OCI-LY7 (cell line): Measurements from ENCODE around the gene UFC1. TPM values are rescaled to one million over a fixed set of nuclear protein-coding genes. Genes with fewer than 3 reads are reported as not detected.

ENCODE experiments used
- BruUV-seq: library from RNA; stranded (reverse); fragments of 400-500 nt; replicated peaks from 2 replicates; lab custom pipeline; 2021; lab: Mats Ljungman, UMichigan
- CTCF ChIA-PET: fragments of 300-600 bp; sonication (Branson Sonifier 250); formaldehyde crosslinking; loops from one replicate; lab custom pipeline; 2022; ENCODE audit warnings: antibody characterized with exemption; ENCODE audit not compliant: unreplicated experiment; lab: Charles Lee
- POLR2A ChIA-PET: fragments of 300-600 bp; sonication (Branson Sonifier 250); formaldehyde crosslinking; loops from one replicate; lab custom pipeline; 2022; ENCODE audit warnings: antibody characterized with exemption; lab: Charles Lee
- DNase-seq: peaks from one replicate; pipeline ENCODE4 v3.0.0-alpha.2; 2015; ENCODE audit warnings: low spot score
- H2AFZ ChIP-seq: fragments of 200-600 bp; sonication (generic), shearing (Covaris generic); 2 replicates; pipeline ENCODE4 v1.6.1; 2014; ENCODE audit warnings: mild to moderate bottlenecking, antibody characterized with exemption, low read length, moderate library complexity
- H3K27ac ChIP-seq: fragments of 200-600 bp; sonication (generic); 2 replicates; pipeline ENCODE4 v1.5.1; 2014; ENCODE audit warnings: mixed run types, low read depth, mild to moderate bottlenecking, moderate library complexity, low read length, inconsistent platforms; ENCODE audit not compliant: poor library complexity, severe bottlenecking
- H3K36me3 ChIP-seq: fragments of 200-600 bp; sonication (generic); 2 replicates; pipeline ENCODE4 v1.6.1; 2014; ENCODE audit warnings: mild to moderate bottlenecking, antibody characterized with exemption, low read length, moderate library complexity, mixed read lengths; ENCODE audit not compliant: insufficient read depth
- H3K4me1 ChIP-seq: fragments of 200-600 bp; sonication (generic); 2 replicates; pipeline ENCODE4 v1.5.1; 2014; ENCODE audit warnings: mild to moderate bottlenecking, low read length; ENCODE audit not compliant: insufficient read depth, poor library complexity, severe bottlenecking
- H3K4me2 ChIP-seq: fragments of 200-600 bp; sonication (generic); 2 replicates; pipeline ENCODE4 v1.6.1; 2014; ENCODE audit warnings: mild to moderate bottlenecking, low read length
- H3K4me3 ChIP-seq: fragments of 200-600 bp; sonication (generic); 2 replicates; pipeline ENCODE4 v1.5.1; 2014; ENCODE audit warnings: mild to moderate bottlenecking, low read depth, low read length; ENCODE audit not compliant: poor library complexity, severe bottlenecking
- H3K79me2 ChIP-seq: fragments of 200-600 bp; sonication (generic); 2 replicates; pipeline ENCODE4 v1.6.1; 2016; ENCODE audit warnings: low read depth, mild to moderate bottlenecking, low read length, moderate library complexity, mixed read lengths; ENCODE audit not compliant: insufficient read depth
- H3K9me2 ChIP-seq: fragments of 200-600 bp; sonication (generic); 2 replicates; pipeline ENCODE4 v1.6.1; 2016; ENCODE audit warnings: mild to moderate bottlenecking, low read length, mixed read lengths; ENCODE audit not compliant: insufficient read depth
- H3K9me3 ChIP-seq: fragments of 200-600 bp; sonication (generic); 2 replicates; pipeline ENCODE4 v1.6.1; 2014; ENCODE audit warnings: mild to moderate bottlenecking, mixed run types, low read length, mixed read lengths
- H4K20me1 ChIP-seq: fragments of 200-600 bp; sonication (generic); 2 replicates; pipeline ENCODE4 v1.6.1; 2014; ENCODE audit warnings: mild to moderate bottlenecking, antibody characterized with exemption, low read length, moderate library complexity, mixed read lengths; ENCODE audit not compliant: insufficient read depth
- EZH2phosphoT487 ChIP-seq: fragments of 200-600 bp; sonication (generic); IDR thresholded peaks from 2 replicates; pipeline ENCODE4 v1.6.1; 2018; ENCODE audit warnings: low read depth, borderline replicate concordance, mild to moderate bottlenecking, mixed run types, antibody characterized with exemption, low read length, moderate library complexity, mixed read lengths
- intact Hi-C: fragments of 100-400 bp; cut with micrococcal nuclease; formaldehyde crosslinking; loops from one replicate; pipeline ENCODE4 v1.10.0; 2022; ENCODE audit not compliant: unreplicated experiment
- total RNA-seq, 2 experiments: library from RNA; depleted of rRNA in 1 of 2; stranded (reverse); fragments of >200 nt in 1 of 2; shearing (Covaris generic) in 1 of 2; gene quantifications; 2 replicates each; pipeline ENCODE4 v1.2.3, GENCODE V29; 2014 to 2022
- TF ChIP-seq, protein P1 (sequence below): fragments of 200-600 bp; sonication (generic); conservative IDR thresholded peaks from 2 replicates; pipeline ENCODE4 v1.5.1; 2014; ENCODE audit warnings: mild to moderate bottlenecking, antibody characterized with exemption, low read length, moderate library complexity, mixed read lengths

UFC1 gene
- total RNA-seq, 2 experiments from 2014 or later = 61.2 to 80.9 TPM

- ChIA-PET POLR2A (interaction anchor here (0.7 to 1.6 kb wide), 2 partner anchors 11 to 302 kb away, joined by 7 to 10 read pairs; partner anchors contain the start of gene DEDD), CTCF (no interaction called here)
- Histone ChIP-seq H3K9me2 (no peaks in the 10 kb centered on the region), H3K27ac (no peak overlapping the region), H2AFZ (no peak overlapping the region), H3K79me2 (peaks cover 26% of the 10 kb centered on the region), H3K9me3 (no peaks in the 10 kb centered on the region), H3K4me2 (no peak overlapping the region), H3K4me1 (peaks cover 29% of the 10 kb centered on the region), H3K36me3 (peaks cover 62% of the 10 kb centered on the region), H3K4me3 (no peak overlapping the region), H4K20me1 (peaks cover 6% of the 10 kb centered on the region; the same call in 1 of the 2 replicates)
- no TSS peak for BruUV-seq
- TF ChIP-seq, protein P1, sequence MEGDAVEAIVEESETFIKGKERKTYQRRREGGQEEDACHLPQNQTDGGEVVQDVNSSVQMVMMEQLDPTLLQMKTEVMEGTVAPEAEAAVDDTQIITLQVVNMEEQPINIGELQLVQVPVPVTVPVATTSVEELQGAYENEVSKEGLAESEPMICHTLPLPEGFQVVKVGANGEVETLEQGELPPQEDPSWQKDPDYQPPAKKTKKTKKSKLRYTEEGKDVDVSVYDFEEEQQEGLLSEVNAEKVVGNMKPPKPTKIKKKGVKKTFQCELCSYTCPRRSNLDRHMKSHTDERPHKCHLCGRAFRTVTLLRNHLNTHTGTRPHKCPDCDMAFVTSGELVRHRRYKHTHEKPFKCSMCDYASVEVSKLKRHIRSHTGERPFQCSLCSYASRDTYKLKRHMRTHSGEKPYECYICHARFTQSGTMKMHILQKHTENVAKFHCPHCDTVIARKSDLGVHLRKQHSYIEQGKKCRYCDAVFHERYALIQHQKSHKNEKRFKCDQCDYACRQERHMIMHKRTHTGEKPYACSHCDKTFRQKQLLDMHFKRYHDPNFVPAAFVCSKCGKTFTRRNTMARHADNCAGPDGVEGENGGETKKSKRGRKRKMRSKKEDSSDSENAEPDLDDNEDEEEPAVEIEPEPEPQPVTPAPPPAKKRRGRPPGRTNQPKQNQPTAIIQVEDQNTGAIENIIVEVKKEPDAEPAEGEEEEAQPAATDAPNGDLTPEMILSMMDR = no peak
- no peak for TF ChIP-seq EZH2phosphoT487
- DNase-seq = no peak
- intact Hi-C loops = no loop called here
Measured at GRCh38 chr1:161121042-161121650, 32.6 kb upstream of the UFC1 start.

GRCh38 chr1:161121834-161122233 lies 31.9 kb upstream of the UFC1 start:
- no TSS peak for BruUV-seq
- no peak overlapping the region for H2AFZ ChIP-seq
- ChIA-PET CTCF (no interaction called here), POLR2A (interaction anchor here (1.6 kb wide), 1 partner anchor 10 kb away, joined by 10 read pairs; the partner anchor contains the start of gene DEDD)
- H3K4me1 ChIP-seq = peaks cover 22% of the 10 kb centered on the region
- peaks cover 19% of the 10 kb centered on the region for H3K79me2 ChIP-seq
- H3K9me2 ChIP-seq = no peaks in the 10 kb centered on the region
- H3K4me3 ChIP-seq = no peak overlapping the region
- no peaks in the 10 kb centered on the region for H3K9me3 ChIP-seq
- H3K4me2 ChIP-seq = no peak overlapping the region
- H3K36me3 ChIP-seq = peaks cover 68% of the 10 kb centered on the region
- DNase-seq = no peak
- intact Hi-C loops = no loop called here
- peaks cover 6% of the 10 kb centered on the region; the same call in 1 of the 2 replicates for H4K20me1 ChIP-seq
- TF ChIP-seq EZH2phosphoT487 = no peak
- TF ChIP-seq, protein P1 = no peak
- no peak overlapping the region for H3K27ac ChIP-seq

GRCh38 chr1:161122967-161123366 lies 30.8 kb upstream of the UFC1 start:
- H3K36me3 ChIP-seq = peaks cover 79% of the 10 kb centered on the region
- no peaks in the 10 kb centered on the region for H3K9me3 ChIP-seq
- CTCF ChIA-PET = no interaction called here
- BruUV-seq = no TSS peak
- H3K4me2 ChIP-seq = no peak overlapping the region
- intact Hi-C loops = no loop called here
- no peak overlapping the region for H3K27ac ChIP-seq
- peaks cover 6% of the 10 kb centered on the region; the same call in 1 of the 2 replicates for H4K20me1 ChIP-seq
- no peak for DNase-seq
- H2AFZ ChIP-seq = no peak overlapping the region
- H3K79me2 ChIP-seq = peaks cover 9% of the 10 kb centered on the region; the same call in 1 of the 2 replicates
- H3K4me3 ChIP-seq = no peak overlapping the region
- TF ChIP-seq, protein P1 = no peak
- no peak for TF ChIP-seq EZH2phosphoT487
- POLR2A ChIA-PET = no interaction called here
- no peaks in the 10 kb centered on the region for H3K9me2 ChIP-seq
- peaks cover 18% of the 10 kb centered on the region for H3K4me1 ChIP-seq
